IMR-90 (cell line): ENCODE measurements around the gene ITFG1.

Experiments used
- CTCF ChIP-seq: conservative IDR thresholded peaks from 2 replicates; pipeline ENCODE4 v1.5.1; 2012; ENCODE audit warnings: mild to moderate bottlenecking, low read depth, low read length, improper control_type of control experiment
- MAFK ChIP-seq: IDR thresholded peaks from 2 replicates; pipeline ENCODE4 v1.6.1; 2012; ENCODE audit warnings: low read depth, low read length, improper control_type of control experiment
- POLR2A ChIP-seq: IDR thresholded peaks from 2 replicates; pipeline ENCODE4 v1.6.1; 2012; ENCODE audit warnings: mild to moderate bottlenecking, low read depth, low read length
- RAD21 ChIP-seq: IDR thresholded peaks from 2 replicates; pipeline ENCODE4 v1.6.1; 2012; ENCODE audit warnings: low read length, improper control_type of control experiment
- SMC3 ChIP-seq: fragments of 150-350 bp; IDR thresholded peaks from 2 replicates; pipeline ENCODE4 v1.6.1; 2016; ENCODE audit warnings: low read depth, mild to moderate bottlenecking, antibody characterized with exemption, low read length, moderate library complexity
- USF2 ChIP-seq: fragments of 150-350 bp; IDR thresholded peaks from 2 replicates; pipeline ENCODE4 v1.6.1; 2017; ENCODE audit warnings: mild to moderate bottlenecking, antibody characterized with exemption, low read length, low read depth

- no peak for TF ChIP-seq SMC3
- no peak for TF ChIP-seq CTCF
- no peak for TF ChIP-seq USF2
- TF ChIP-seq RAD21, result no peak
- TF ChIP-seq MAFK, result no peak
- TF ChIP-seq POLR2A, result no peak
These were observed 47.8 kb downstream of the ITFG1 start for GRCh38 chr16:47413041-47413440.
